Measurements from ENCODE around the gene ROR2. TPM values are rescaled to one million over a fixed set of nuclear protein-coding genes. Genes with fewer than 3 reads are reported as not detected.

The ROR2 gene
- total RNA-seq, 1 experiment from 2014 or later, result 2.7 TPM

- WGBS (ENCODE audit: extremely low coverage, insufficient read length, low lambda C conversion rate), result no CpG with 5 or more reads among the region's 11 CpGs
- Mint-ChIP-seq H3K4me1 (peaks cover 7 to 16% of the 10 kb centered on the region in 2 experiments), H3K27ac (no peak overlapping the region)
These were observed 136.7 kb downstream of the ROR2 start for GRCh38 chr9:91813176-91813795.

More at GRCh38 chr9:91813176-91813795, 136.7 kb downstream of the ROR2 start:
- Histone ChIP-seq H3K23me2 (ENCODE audit: insufficient read length, low read depth, low read length, poor library complexity, severe bottlenecking) (no peaks in the 10 kb centered on the region), H2AFZ (ENCODE audit: low read length) (no peak overlapping the region), H2BK20ac (ENCODE audit: low read depth, low read length, poor library complexity, severe bottlenecking) (no peak overlapping the region), H3K9ac (ENCODE audit: extremely low read depth, insufficient read length, low read length) (no peak overlapping the region), H3K18ac (ENCODE audit: insufficient read length, low read depth, low read length) (no peak overlapping the region), H2BK5ac (ENCODE audit: insufficient read length, low read length) (no peak overlapping the region), H4K91ac (ENCODE audit: insufficient read length, low read depth, low read length) (no peak overlapping the region), H2BK15ac (ENCODE audit: low read depth, low read length) (no peak overlapping the region), H3K56ac (ENCODE audit: insufficient read length, low read depth, low read length) (no peak overlapping the region), H2AK5ac (ENCODE audit: insufficient read length, low read length) (no peak overlapping the region), H4K5ac (ENCODE audit: insufficient read length, low read depth, low read length) (no peak overlapping the region), H3K27ac (ENCODE audit: insufficient read length, low read depth, low read length) (no peak overlapping the region), H3K4me2 (ENCODE audit: insufficient read depth, insufficient read length, low read length) (no peak overlapping the region), H4K8ac (replicated peaks; ENCODE audit: insufficient read length, low read depth, low read length) (no peak overlapping the region), H3K27me3 (ENCODE audit: insufficient read depth, low read length) (no peaks in the 10 kb centered on the region), H3K23ac (ENCODE audit: insufficient read length, low read depth, low read length) (no peak overlapping the region), H3K9me3 (ENCODE audit: control insufficient read depth, low read depth, low read length) (no peaks in the 10 kb centered on the region), H2BK12ac (ENCODE audit: insufficient read length, low read depth, low read length) (no peak overlapping the region), H3T11ph (ENCODE audit: low read length) (no peak overlapping the region), H4K20me1 (ENCODE audit: control insufficient read depth, insufficient read depth, insufficient read length) (no peaks in the 10 kb centered on the region), H3K4ac (ENCODE audit: low read depth, low read length) (no peak overlapping the region), H3K79me1 (ENCODE audit: insufficient read depth, low read depth, low read length, poor library complexity, severe bottlenecking) (no peaks in the 10 kb centered on the region), H2BK120ac (ENCODE audit: low read depth, low read length, poor library complexity, severe bottlenecking) (no peak overlapping the region), H3K4me1 (ENCODE audit: insufficient read depth, low read length) (peaks cover 4% of the 10 kb centered on the region; the same call in 1 of the 2 replicates), H3K79me2 (ENCODE audit: insufficient read depth, low read length) (no peaks in the 10 kb centered on the region), H3K14ac (ENCODE audit: insufficient read depth, low read length) (no peak overlapping the region)
- no peak for TF ChIP-seq CTCF (conservative IDR thresholded peaks at IDR 0.05)
- Mint-ChIP-seq H3K36me3 (ENCODE audit: insufficient read depth in 1 of 3, low read depth in 3 of 3) (no peaks in the 10 kb centered on the region), H3K27me3 (ENCODE audit: low read depth) (no peaks in the 10 kb centered on the region; the same call in 1 of the 2 replicates), H3K4me3 (no peak overlapping the region), H3K9me3 (no peaks in the 10 kb centered on the region)
- no peak for DNase-seq
